Retina (tissue), 1 donor: ENCODE data around the gene TMEM117.
"Not testable (repeated sequence)": the region's sequence is repeated elsewhere in the genome, so short reads cannot be mapped to it uniquely, and the experiment has no call there.

ENCODE experiments used
- DNase-seq: peaks from one replicate; pipeline ENCODE4 v3.0.0-alpha.2; 2016

The TMEM117 gene

DNA sequence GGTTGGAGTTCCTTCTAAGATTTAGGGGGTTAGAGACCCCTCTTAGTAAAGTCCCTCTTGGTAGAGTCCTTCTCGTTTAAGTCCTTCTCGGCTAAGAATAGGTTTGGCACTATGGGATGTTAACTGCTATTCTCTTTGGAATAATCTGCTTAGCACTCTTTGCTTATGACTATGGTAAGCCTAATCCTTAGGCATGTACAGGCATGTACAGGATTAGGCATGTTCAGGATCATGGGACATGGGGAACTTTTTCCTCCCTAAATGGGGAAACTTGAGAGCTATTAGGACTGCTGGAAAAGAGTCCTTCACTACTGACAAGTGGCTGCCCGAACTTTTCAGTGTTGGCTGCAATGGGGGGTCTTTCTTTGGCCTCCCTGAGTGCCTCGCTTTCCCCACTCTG lies 193.3 kb downstream of the TMEM117 start:
- no peak for DNase-seq

DNA sequence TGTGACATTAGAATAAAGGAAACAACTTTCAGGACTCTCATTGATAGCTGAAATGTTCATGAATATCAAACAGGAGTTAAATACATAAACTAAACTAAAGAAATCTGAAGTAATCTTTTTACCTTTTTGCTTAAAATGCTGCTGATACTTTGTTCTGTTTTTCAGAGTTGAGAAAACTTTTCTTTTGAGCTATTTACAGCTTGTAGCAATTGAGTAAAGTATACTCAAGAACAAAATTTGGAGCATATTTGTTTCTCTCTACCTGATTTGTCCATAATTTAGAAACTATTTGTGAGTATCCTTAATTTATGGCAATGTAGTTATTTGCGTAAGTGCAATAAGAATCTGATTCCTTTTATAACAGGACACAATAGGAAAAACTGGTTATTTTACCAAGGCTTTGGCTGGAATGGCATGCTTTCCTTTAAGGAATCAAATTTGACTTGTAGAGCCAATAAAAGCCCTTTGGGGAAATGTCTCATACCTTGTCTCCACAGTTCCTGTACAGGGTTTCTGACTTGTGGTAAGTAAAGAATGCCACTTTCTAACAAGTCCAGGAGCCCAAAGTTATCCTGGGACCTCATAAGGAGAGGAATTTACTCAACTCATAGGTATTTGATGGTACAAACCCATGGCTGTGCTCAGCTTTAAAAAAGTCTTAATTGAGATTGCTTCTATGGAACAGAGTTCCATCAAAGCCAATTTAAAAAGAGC lies 195.7 kb downstream of the TMEM117 start:
- no peak for DNase-seq

DNA sequence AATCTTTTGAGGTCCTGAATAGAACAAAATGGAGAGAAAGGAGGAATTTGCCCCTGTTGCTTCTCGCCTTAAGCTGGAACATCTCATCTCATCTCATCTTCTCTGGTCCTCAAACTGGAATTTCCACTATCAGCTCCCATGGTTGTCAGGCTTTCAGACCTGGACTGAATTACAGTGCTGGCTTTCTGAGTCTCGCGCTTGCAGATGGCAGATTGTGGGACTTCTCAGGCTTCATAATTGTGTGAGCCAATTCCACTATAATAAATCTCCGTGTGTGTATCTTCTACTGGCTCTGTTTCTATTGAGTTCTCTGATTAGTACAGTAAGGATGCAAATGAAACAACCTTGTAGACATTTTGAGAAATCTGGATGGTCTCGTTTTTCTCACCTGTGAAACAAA lies 199.0 kb downstream of the TMEM117 start:
- no peak for DNase-seq

DNA sequence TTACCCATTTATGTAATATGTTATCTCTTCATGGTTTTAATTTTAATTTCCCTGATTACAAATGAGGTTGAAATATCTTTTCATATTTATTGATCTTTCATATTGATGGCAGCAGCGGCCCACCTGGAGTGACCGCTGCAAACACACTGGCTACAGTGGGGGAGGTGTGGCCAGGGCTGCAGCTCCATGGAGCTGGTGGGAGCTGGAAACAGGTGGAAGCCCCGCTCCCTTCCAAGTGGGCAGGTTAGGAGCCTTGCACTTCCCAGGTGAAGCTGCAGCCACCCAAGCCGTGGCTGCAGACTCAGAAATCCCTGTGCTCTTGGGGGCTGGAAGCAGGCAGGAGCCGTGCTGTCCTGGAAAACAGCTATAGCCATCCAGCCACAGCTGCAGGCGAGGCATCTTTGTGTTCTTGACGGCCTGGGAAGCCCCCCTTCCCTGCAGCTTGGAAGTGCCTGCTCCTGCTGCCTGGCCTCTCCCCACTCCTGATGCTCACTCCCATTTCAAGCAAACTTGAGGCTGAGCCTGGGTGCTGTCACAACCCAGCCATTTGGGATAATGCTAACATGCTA lies 201.1 kb downstream of the TMEM117 start:
- no peak for DNase-seq

DNA sequence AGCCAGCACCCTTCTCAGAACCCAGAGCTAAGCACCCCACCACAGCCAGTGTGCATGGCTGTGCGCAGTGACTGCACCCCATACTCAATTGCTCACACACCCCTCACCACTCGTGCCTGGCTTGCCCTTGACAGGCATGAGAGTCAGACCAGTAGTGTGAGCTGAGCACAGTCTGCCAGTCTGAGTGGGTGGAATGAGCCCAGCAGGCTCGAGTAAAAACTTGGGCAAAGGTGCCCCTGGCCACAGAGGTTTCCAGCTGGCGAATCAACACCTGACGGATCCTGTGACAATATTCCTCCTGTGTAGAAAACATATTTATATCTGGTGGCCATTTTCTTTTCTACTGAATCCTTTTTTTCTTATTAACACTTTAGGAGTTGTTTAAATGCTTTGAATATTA lies 202.5 kb downstream of the TMEM117 start:
- DNase-seq = no peak

DNA sequence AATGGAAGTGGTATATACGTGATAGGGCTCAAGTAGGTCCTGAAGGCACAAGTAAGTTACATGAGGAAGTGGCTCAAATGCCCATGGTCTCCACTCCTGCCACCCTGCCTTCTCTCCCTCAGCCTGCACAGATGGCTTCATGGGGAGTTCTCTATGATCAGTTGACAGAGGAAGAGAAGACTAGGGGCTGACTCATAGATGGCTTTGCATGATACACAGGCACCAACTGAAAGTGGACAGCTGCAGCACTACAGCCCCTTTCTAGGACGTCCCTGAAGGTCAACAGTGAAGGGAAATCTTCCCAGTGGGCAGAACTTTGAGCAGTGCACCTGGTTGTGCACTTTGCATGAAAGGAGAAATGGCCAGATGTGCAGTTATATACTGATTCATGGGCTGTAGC lies 208.6 kb downstream of the TMEM117 start:
- DNase-seq = not testable (repeated sequence)

DNA sequence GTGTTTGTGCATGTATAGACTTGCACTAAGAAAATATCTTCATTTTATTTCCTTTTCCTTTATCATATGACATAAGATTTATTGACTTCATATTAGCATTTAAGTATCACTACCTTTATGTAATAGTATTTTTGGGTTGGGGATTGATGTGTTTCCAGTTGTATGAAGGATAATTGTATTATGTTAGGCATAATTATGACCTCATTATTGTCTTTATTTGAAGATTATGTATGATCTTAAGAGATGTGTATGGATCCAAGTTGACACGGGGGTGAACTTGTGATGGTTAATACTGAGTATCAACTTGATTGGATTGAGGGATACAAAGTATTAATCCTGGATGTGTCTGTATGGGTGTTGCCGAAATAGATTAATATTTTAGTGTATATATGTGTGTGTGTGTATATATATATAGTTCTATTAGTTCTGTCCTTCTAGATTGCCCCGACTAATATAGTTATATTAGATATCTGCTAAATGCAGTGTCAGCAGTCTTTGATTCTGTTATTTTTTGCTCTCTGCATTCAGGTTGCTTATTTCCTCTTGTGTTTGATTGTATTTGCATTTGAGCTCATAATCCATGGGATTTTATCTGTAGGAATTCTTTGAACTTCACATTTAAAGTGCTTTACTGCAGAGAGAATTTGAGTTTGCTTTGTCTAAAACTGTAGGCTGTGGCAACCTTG lies 211.0 kb downstream of the TMEM117 start:
- no peak for DNase-seq

DNA sequence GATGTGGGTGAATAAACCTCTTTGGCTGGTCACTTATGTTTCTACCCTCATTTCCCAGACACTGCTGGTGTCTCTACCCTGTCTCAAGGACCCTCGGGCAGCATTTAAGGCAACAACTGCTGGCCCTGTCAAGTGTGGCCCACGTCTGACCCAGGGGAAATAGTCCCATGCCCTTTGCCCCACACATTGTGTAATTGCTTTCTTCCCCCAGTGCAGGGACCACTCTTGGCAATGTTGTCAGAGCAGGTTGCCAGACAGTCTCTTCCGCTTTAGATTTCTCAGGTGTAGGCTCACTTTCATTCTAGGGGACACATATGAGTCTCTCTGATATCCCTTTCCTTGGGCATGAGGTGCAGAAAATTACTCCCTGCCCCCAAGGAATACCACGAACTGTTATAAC lies 216.7 kb downstream of the TMEM117 start:
- no peak for DNase-seq

DNA sequence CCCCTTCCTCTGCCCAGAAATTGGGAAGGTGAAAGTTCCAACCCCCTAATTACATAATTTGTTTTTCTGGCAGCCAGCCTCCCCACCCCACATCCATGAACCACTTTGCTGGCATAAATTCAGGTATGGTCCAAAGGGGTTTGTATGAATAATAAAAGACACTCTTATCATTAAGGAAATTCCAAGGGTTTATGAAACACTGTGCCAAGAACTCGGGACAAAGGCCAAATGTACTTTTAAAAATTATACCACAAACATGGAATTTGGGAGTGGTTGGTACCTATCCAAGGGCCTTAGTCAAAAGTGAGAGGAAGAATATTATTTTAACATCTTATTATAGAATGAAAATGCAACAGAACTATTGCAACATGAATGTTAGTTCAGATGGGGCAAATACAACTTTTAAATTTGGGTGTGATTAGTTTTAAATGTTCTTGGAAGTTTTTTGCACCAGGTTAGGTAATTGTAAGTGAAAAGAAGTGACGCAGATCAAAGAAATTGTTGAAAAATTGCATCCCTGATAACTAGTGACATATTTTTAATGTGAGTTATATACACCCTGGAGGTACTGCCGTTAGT lies 217.8 kb downstream of the TMEM117 start:
- DNase-seq = no peak

DNA sequence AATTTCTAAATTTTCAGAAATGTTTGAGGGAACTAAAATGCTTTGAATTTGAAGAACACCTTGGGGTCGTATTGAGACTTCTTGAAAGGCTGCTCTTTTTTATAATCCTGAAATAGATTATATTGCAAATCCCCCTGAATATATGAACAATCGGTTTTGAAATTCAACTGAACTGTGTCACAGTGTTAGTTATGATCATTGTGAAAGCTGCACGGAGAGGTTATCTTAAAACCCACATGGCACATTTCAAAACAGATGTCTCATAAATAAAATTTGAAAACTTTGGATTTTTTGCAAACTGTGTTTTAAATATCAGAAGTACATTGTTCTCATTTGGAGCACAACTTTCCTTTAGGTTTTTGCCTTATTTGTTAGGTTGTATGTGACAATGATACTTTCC lies 218.4 kb downstream of the TMEM117 start:
- no peak for DNase-seq

DNA sequence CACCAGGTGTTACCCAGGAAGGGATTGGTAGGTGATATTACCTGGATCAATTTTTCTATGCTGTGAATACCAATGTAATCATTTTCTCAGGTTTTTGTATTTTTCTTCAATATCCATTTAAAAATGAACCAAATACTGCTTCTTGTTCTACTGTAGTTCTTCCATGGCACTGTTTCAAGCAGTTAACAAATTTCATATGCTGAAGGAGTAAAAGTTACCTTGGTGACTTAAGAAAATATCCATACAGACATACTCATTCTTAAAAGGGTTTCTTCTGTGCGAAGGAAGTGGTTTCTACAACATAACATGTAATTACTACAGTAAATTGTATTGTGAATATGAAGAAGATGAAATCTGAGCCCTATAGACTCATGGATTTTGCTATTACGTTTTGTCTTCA lies 222.5 kb downstream of the TMEM117 start:
- DNase-seq = no peak

DNA sequence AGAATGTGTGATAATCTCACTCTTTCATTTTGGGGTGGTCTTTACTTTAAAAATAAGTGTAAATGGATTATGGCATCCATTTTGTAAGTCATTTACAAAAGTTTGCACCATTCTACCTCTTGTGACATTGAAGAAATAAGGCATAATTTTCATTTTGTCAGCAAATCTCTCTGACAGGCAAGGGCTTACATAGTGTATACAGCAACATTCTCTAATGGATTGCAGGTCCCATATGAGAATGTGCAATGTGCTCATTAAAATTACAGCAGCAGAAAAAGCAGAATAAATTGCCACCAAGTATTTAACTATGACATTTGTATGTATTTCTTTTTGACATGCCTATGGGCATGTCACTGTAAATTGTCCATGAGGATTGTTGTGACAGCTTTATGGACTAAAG lies 223.6 kb downstream of the TMEM117 start:
- no peak for DNase-seq

DNA sequence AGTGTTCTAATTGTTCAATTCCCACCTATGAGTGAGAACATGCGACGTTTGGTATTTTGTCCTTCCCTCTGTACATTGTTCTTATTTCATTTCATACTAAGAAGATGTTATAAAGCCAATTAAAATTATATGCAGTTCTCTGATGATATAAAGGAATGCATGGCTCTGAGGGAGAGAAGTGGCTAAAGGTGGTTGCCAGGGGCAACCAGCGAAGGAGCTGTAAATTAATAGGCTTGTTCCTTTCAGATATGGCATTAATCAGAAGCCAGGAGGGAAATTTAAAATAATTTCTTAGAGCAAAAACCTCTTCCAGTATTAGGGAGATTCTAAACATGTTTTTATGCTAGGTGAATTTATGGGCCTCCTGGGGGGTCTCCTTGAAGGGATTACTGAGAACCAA lies 227.8 kb downstream of the TMEM117 start:
- no peak for DNase-seq

DNA sequence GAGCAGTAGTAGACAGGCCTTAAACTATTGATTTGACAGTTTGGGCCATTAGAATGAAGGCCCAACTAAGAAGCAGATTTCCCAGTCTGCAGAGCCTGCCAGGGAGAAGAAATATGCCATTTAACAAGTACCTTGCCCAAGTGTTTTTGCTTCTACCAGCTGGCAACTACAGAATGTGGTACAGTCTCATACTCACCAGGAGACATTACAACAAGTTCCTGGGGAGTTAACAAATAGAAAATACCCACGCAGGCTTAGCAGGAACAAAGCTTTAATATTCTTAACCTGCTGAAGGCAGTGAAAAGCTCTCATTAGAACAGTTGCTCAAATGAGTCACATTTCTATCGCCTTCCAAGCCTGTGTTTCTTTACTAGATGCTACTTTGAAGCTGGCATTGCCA lies 241.0 kb downstream of the TMEM117 start:
- DNase-seq = no peak

DNA sequence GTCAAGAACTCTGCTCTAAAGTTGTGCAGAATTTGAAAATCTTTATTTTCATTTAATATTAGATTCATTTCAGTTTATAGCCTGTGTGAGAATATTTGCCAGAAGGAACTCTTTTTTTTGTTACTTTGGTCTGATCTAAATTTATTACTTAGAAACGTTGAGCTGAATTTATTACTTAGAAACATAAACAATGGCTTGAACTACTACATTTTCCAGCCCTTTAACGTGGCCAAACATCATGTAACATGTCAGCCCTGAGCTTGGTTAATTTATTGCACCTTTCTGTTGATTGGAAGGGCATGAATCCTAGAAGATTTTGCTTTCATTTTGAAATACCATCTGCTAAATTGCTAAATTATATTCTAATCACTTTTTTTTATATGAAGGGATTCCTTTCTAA lies 241.4 kb downstream of the TMEM117 start:
- no peak for DNase-seq

DNA sequence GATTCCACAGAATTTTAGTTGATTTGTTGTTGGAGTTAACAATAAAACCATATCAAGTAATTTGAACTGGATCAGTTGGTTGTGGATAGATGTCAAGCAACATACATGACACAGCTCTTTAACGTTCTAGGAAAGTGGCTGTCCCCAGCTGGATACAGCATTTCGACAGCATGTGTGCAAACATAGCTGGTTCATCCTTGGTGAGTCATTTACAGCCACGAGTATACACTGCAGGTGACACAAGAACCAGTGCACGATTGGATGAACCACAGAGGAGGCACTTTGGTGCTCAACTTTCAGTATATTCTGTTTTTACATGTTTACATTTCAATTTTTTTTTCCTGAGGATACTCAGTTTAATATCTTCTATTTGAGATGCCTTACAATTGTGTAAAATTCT lies 242.4 kb downstream of the TMEM117 start:
- DNase-seq = no peak

DNA sequence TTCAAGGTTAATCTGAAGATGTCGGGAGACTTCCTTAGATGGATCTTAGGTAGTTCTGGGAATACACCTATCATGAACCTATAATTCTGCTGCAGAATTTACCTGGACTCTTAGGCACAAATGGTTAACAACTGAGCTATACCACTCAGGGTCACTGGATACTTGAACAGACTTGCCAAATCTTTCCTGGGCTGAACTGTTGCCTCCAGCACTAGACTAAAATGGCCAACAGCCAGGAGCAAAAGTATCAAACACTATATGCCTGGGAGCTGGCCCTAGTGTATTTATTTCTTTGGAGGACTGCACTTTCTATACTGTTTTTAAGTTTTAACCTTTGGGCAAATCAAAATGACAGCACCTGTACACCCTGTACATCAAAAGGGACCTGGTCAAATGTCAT lies 252.8 kb downstream of the TMEM117 start:
- DNase-seq = no peak

DNA sequence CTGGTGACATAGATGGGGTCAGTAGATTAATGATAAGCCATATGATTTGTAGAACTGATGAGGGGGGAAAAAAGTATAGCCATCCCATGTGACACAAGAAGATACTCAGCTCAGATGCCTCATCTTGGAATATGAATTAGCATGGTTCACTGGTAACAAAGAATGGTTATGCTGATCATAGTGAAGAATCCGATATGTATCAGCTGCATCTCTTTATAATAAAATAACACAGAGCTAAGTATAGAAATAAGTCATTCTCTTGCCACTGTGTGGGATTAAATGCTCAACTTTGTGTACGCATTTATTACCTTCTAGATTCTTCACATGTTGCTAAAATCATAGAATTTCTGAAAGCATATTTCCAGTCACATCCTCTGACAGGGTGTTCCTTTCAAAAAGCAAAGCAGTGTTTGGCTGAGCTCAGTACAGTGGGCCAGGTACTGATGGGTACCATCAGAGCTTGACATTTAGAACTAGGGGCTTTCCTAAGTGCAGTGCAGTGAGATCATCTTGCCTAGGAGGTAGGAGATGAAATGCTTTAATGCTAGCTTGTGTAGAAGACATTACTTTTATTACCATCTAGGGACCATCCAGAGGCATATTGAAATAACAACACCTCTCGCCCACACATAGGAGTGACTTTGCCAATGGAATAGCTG lies 256.2 kb downstream of the TMEM117 start:
- DNase-seq = no peak

DNA sequence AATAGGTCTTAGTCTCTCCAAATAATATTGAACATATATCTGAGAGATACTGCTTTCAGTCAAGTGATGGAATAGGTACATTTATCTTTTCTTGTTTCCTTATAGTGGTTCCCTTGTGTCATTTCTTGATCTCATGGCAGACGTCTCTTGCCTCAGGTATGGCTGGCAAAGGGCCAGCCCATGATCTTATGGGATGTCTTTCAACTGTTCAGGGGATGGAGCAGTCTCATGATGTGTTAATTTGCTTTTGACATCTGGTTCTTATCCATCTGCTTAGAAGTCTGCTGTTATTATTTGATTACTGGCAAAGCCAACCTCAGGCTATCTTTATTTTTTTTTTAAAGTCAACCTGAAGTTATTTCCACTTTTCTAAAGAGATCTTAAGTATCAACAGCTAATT lies 262.9 kb downstream of the TMEM117 start:
- DNase-seq = no peak

DNA sequence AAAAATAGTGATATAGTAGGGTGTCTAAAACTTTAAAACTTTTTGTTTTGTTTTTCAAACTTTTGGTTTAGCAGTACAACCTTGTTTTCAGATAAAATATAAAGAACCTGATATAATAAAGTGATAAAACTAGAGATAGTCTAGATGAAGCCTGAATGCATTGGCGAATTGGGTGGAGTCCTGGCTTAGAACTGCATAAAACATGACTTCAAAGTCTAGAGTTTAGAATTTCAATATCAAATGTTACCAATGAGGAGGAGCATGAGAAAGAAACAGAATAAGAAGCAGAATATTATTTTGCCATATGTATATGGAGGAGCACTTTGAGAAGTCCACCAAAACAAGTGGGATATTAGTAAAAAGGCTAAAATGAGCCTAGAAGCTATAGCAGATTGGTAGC lies 263.6 kb downstream of the TMEM117 start:
- DNase-seq = no peak

DNA sequence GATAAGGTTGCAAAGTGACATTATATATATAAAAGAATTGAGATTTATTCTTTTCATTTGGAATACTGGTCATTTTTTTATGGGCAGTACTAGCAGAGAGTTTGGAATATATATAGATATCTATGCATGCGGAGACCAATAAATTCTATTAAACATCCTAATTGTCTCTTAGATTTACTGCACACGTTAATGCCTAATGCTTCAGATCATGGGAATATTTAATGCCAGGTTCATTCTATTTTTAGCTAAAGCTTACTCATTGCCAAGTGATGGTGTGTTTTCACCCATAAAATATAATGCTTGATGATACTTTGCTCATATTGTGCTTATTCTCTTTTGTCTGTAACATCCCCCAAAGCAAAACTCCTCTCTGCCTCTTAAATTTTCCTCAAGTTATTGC lies 264.4 kb downstream of the TMEM117 start:
- DNase-seq = no peak

DNA sequence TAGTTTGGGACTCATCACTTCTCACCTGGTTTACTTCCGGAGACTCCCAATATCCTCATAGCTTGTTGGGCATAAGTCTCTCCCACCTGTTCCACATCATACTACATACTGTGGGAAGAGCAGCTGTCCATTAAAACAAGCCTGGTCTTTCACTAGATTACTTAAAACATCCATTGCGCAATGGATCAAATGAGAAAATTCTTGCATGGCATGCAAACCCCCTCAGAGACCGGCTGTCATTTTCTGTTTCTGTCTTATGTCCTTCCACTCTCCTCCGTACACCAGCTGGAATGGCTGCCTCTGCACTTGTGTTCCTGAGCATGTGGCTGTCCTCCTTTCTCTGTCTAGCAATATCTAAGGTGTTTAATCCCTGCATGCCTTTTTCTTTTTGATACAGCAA lies 265.6 kb downstream of the TMEM117 start:
- peak; percentile 53 for DNase-seq

DNA sequence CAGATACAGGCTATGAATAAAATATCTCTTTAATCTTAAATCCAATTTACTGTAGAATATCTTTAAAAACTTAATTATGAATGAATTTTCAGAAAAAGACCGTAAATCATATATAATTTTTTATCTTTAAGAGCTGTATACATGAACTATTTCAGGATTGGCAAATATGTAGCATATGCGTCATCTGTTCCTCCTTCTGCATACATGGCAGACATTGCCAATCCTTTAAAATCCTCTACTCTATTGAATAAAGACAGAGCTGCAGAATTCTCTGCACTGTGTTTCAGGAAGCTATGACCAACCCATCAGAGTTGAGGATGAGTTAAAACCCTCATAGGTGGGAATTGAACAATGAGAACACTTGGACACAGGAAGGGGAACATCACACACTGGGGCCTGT lies 279.0 kb downstream of the TMEM117 start:
- DNase-seq = no peak

DNA sequence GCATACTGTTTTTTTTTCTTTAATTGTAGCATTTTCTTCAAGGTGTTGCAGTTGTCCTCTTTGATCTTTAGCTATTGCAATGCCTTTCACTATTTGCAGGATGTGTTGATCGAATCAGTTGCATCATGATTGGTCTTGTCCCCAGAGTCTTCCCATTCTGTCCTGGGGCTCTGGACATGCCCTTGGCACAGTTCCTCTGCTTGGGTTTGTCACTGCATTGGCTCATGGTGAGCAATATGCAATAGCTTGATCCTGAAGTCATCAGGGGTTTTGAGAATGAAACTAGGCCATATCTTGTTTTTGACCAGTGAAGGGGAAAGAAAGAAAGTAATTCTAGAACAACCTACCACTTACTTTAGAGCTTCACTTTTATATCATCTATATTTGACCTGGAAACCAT lies 281.5 kb downstream of the TMEM117 start:
- no peak for DNase-seq
